Measurements from ENCODE around the gene GLI3. TPM values are rescaled to one million over a fixed set of nuclear protein-coding genes. Genes with fewer than 3 reads are reported as not detected.

GLI3 gene
- polyA plus RNA-seq, 1 of the 3 experiments (the other 2 are of a cell fraction), result 0.08 TPM

GRCh38 chr7:42193471-42194129, 43.4 kb downstream of the GLI3 start:
- ChIA-PET CTCF (interaction anchor here (0.8 to 1.5 kb wide), 2 partner anchors 8 to 34 kb away, joined by 3 to 6 read pairs; no protein-coding TSS in a partner anchor), POLR2A (no interaction called here)
- Histone ChIP-seq H3K4me2 (no peak overlapping the region), H3K9me3 (no peaks in the 10 kb centered on the region), H4K20me1 (ENCODE audit: insufficient read depth) (no peaks in the 10 kb centered on the region), H3F3A (replicated peaks; ENCODE audit: insufficient read depth) (no peaks in the 10 kb centered on the region), H3K27me3 (ENCODE audit: insufficient read depth) (peaks cover 51% of the 10 kb centered on the region), H2AFZ (ENCODE audit: low read depth) (no peak overlapping the region), H3K9ac (no peak overlapping the region), H3K36me3 (replicated peaks in 1 of 2; ENCODE audit: control insufficient read depth in 1 of 2, insufficient read depth in 2 of 2, low read length in 1 of 2) (no peaks in the 10 kb centered on the region), H3K4me1 (ENCODE audit: control insufficient read depth in 1 of 2, insufficient read depth in 2 of 2, low read depth in 1 of 2, low read length in 1 of 2) (no peaks in the 10 kb centered on the region), H3K79me2 (ENCODE audit: insufficient read depth) (no peaks in the 10 kb centered on the region), H3K9me2 (0 out of 2 replicates have a peak, but pooled peaks cover 5% of the 10 kb centered on the region), H3K27ac (ENCODE audit: low read depth in 2 of 2, low read length in 1 of 2) (no peak overlapping the region), H3K4me3 (ENCODE audit: low read depth in 2 of 2, low read length in 1 of 2) (no peak overlapping the region)
- no peak for DNase-seq
- 7% methylated on average over 8 of the region's 8 CpGs for WGBS (ENCODE audit: low lambda C conversion rate)
- TF ChIP-seq PBX3 (IDR thresholded peaks at IDR 0.05), result no peak
- no peak for TF ChIP-seq SMC3 (IDR thresholded peaks at IDR 0.05; ENCODE audit: low read depth, low read length)
- no peak for TF ChIP-seq MXI1 (IDR thresholded peaks at IDR 0.05; ENCODE audit: low read depth, low read length)

GRCh38 chr7:42192851-42193461, 44.1 kb downstream of the GLI3 start:
- ChIA-PET CTCF (interaction anchor here (0.8 kb wide), 1 partner anchor 33 kb away, joined by 3 read pairs; no protein-coding TSS in a partner anchor), POLR2A (no interaction called here)
- H3F3A ChIP-seq (replicated peaks; ENCODE audit: insufficient read depth), result no peaks in the 10 kb centered on the region
- TF ChIP-seq EP300 (IDR thresholded peaks at IDR 0.05; ENCODE audit: borderline replicate concordance in 1 of 2, low read depth in 1 of 2, low read length in 1 of 2), result no peak
- no peak for TF ChIP-seq GABPA (IDR thresholded peaks at IDR 0.05; ENCODE audit: low read depth)
- TF ChIP-seq SMC3 (IDR thresholded peaks at IDR 0.05; ENCODE audit: low read depth, low read length), result no peak
- no peak for TF ChIP-seq MXI1 (IDR thresholded peaks at IDR 0.05; ENCODE audit: low read depth, low read length)
- TF ChIP-seq NRF1 (IDR thresholded peaks at IDR 0.05; ENCODE audit: low read depth, low read length), result no peak
- TF ChIP-seq FOSL2 (IDR thresholded peaks at IDR 0.05; ENCODE audit: borderline replicate concordance, low read depth), result no peak
- TF ChIP-seq TCF12 (IDR thresholded peaks at IDR 0.05), result no peak
- no peak for TF ChIP-seq RXRA (IDR thresholded peaks at IDR 0.05; ENCODE audit: borderline replicate concordance, low read depth)
- TF ChIP-seq RFX5 (IDR thresholded peaks at IDR 0.05; ENCODE audit: low read length), result no peak
- TF ChIP-seq IRF3 (IDR thresholded peaks at IDR 0.05; ENCODE audit: low read depth, low read length), result no peak
- TF ChIP-seq TEAD4 (IDR thresholded peaks at IDR 0.05; ENCODE audit: borderline replicate concordance, insufficient read depth), result no peak
- no peak for TF ChIP-seq FOXM1 (IDR thresholded peaks at IDR 0.05; ENCODE audit: low read depth)
- no peak for TF ChIP-seq MEF2A (IDR thresholded peaks at IDR 0.05; ENCODE audit: borderline replicate concordance, low read depth)
- TF ChIP-seq SIN3A (IDR thresholded peaks at IDR 0.05; ENCODE audit: borderline replicate concordance, low read depth, low read length), result no peak
- no peak for TF ChIP-seq POLR2AphosphoS5 (IDR thresholded peaks at IDR 0.05; ENCODE audit: low read depth, low read length)
- no peak for TF ChIP-seq PBX3 (IDR thresholded peaks at IDR 0.05)
- no peak overlapping the region for H3K9ac ChIP-seq
- 0 out of 2 replicates have a peak, but pooled peaks cover 5% of the 10 kb centered on the region for H3K9me2 ChIP-seq
- no peaks in the 10 kb centered on the region for H3K79me2 ChIP-seq (ENCODE audit: insufficient read depth)
- no peak overlapping the region for H3K27ac ChIP-seq (ENCODE audit: low read depth in 2 of 2, low read length in 1 of 2)
- peaks cover 49% of the 10 kb centered on the region for H3K27me3 ChIP-seq (ENCODE audit: insufficient read depth)
- H3K4me3 ChIP-seq (ENCODE audit: low read depth in 2 of 2, low read length in 1 of 2), result no peak overlapping the region
- H2AFZ ChIP-seq (ENCODE audit: low read depth), result no peak overlapping the region
- no peak overlapping the region for H3K4me2 ChIP-seq
- no peak for DNase-seq
- no peaks in the 10 kb centered on the region for H4K20me1 ChIP-seq (ENCODE audit: insufficient read depth)
- WGBS (ENCODE audit: low lambda C conversion rate), result 4% methylated on average over 7 of the region's 7 CpGs
- no peaks in the 10 kb centered on the region for H3K4me1 ChIP-seq (ENCODE audit: control insufficient read depth in 1 of 2, insufficient read depth in 2 of 2, low read depth in 1 of 2, low read length in 1 of 2)
- no peaks in the 10 kb centered on the region for H3K9me3 ChIP-seq
- H3K36me3 ChIP-seq (replicated peaks in 1 of 2; ENCODE audit: control insufficient read depth in 1 of 2, insufficient read depth in 2 of 2, low read length in 1 of 2), result no peaks in the 10 kb centered on the region

All from SK-N-SH (cell line).